Cardiac muscle cell (in vitro differentiated cells and primary cell): Measurements from ENCODE around the gene CHAC1. TPM values are rescaled to one million over a fixed set of nuclear protein-coding genes. Genes with fewer than 3 reads are reported as not detected.
"Not testable (repeated sequence)": the region's sequence is repeated elsewhere in the genome, so short reads cannot be mapped to it uniquely, and the experiment has no call there.

Experiments used
- DNase-seq, 2 donors: peaks; one replicate each; pipeline versions ENCODE4 v3.0.0 to v3.0.0-alpha.2; 2010 to 2017; ENCODE audit warnings: low read depth in 1 of 2, low spot score in 1 of 2
- H3K27ac ChIP-seq: fragments of 200-600 bp; sonication (generic); 2 replicates; pipeline ENCODE4 v1.5.1; 2016
- H3K27me3 ChIP-seq: fragments of 200-600 bp; sonication (generic); 2 replicates; pipeline ENCODE4 v1.6.0; 2016; ENCODE audit warnings: control low read depth
- H3K36me3 ChIP-seq: fragments of 200-600 bp; sonication (generic); 2 replicates; pipeline ENCODE4 v1.5.1; 2016; ENCODE audit warnings: control low read depth
- H3K4me1 ChIP-seq: fragments of 200-600 bp; sonication (generic); 2 replicates; pipeline ENCODE4 v1.8.1; 2017; ENCODE audit warnings: low read depth, mild to moderate bottlenecking, mixed run types
- H3K4me3 ChIP-seq: fragments of 200-600 bp; sonication (generic); 2 replicates; pipeline ENCODE4 v1.5.1; 2016; ENCODE audit warnings: mild to moderate bottlenecking
- H3K9me3 ChIP-seq: fragments of 200-600 bp; sonication (generic); 2 replicates; pipeline ENCODE4 v1.5.1; 2017; ENCODE audit warnings: low read depth, mild to moderate bottlenecking, control low read depth
- CTCF ChIP-seq: IDR thresholded peaks from 2 replicates; pipeline ENCODE4 v1.5.1; 2012; ENCODE audit warnings: low read depth, mild to moderate bottlenecking, low read length
- polyA plus RNA-seq: library from polyadenylated mRNA; unstranded; fragments of >200 nt; fragmentation: Nextera tagmentation; extraction: Ambion mirVana; gene quantifications from 2 replicates; pipeline ENCODE4 v1.2.1, GENCODE V29; 2016
- total RNA-seq: library from RNA; depleted of rRNA; stranded (reverse); fragments of >200 nt; gene quantifications from 2 replicates; pipeline ENCODE4 v1.2.3, GENCODE V29; 2016

The CHAC1 gene
- total and polyA plus RNA-seq, 2 experiments from 2014 or later: 5.0 to 6.0 TPM

- no peak for DNase-seq
- Histone ChIP-seq H3K4me3 (no peak overlapping the region), H3K9me3 (no peaks in the 10 kb centered on the region), H3K4me1 (no peaks in the 10 kb centered on the region), H3K27me3 (peaks cover 14% of the 10 kb centered on the region), H3K36me3 (no peaks in the 10 kb centered on the region), H3K27ac (no peak overlapping the region)
- TF ChIP-seq CTCF: no peak
Observed at GRCh38 chr15:40948706-40949473, 4.4 kb upstream of the CHAC1 start.

- TF ChIP-seq CTCF: no peak
- DNase-seq: peak in 1 of 2 donors; percentile 50
- Histone ChIP-seq H3K4me3 (no peak overlapping the region), H3K27ac (no peak overlapping the region), H3K27me3 (peaks cover 8% of the 10 kb centered on the region), H3K4me1 (no peaks in the 10 kb centered on the region), H3K36me3 (no peaks in the 10 kb centered on the region), H3K9me3 (no peaks in the 10 kb centered on the region)
Observed at GRCh38 chr15:40949756-40950207, 3.5 kb upstream of the CHAC1 start.

GRCh38 chr15:40951764-40952163, 1.5 kb upstream of the CHAC1 start:
- no peak overlapping the region for H3K4me3 ChIP-seq
- no peaks in the 10 kb centered on the region for H3K36me3 ChIP-seq
- no peaks in the 10 kb centered on the region for H3K4me1 ChIP-seq
- no peaks in the 10 kb centered on the region for H3K9me3 ChIP-seq
- no peaks in the 10 kb centered on the region for H3K27me3 ChIP-seq
- DNase-seq: no peak
- no peak for TF ChIP-seq CTCF
- H3K27ac ChIP-seq: no peak overlapping the region

- Histone ChIP-seq H3K9me3 (no peaks in the 10 kb centered on the region), H3K27ac (no peak overlapping the region), H3K36me3 (no peaks in the 10 kb centered on the region), H3K27me3 (no peaks in the 10 kb centered on the region), H3K4me3 (peak overlapping the region; percentile 60), H3K4me1 (no peaks in the 10 kb centered on the region)
- no peak for TF ChIP-seq CTCF
- DNase-seq: no peak
Observed at GRCh38 chr15:40952301-40952900, 870 bp upstream of the CHAC1 start.

- Histone ChIP-seq H3K4me3 (peak overlapping the region; percentile 60), H3K27ac (no peak overlapping the region), H3K4me1 (no peaks in the 10 kb centered on the region), H3K27me3 (no peaks in the 10 kb centered on the region), H3K36me3 (no peaks in the 10 kb centered on the region), H3K9me3 (no peaks in the 10 kb centered on the region)
- DNase-seq: peak in 1 of 2 donors; percentile 21
- no peak for TF ChIP-seq CTCF
Observed at GRCh38 chr15:40953713-40954074, 423 bp downstream of the CHAC1 start.

- not testable (repeated sequence) for H3K9me3 ChIP-seq, H3K36me3 ChIP-seq, H3K4me3 ChIP-seq, H3K27me3 ChIP-seq, DNase-seq, H3K27ac ChIP-seq, H3K4me1 ChIP-seq
Observed at GRCh38 chr15:40954158-40954848, 1.0 kb downstream of the CHAC1 start.
